MV-4-11 (cell line): ENCODE measurements around the gene NUTM2D.
A peak's percentile ranks its signal among the peaks of the same experiment; 100 is the strongest.
"Not testable (repeated sequence)": the region's sequence is repeated elsewhere in the genome, so short reads cannot be mapped to it uniquely, and the experiment has no call there.

Source experiments
- DNase-seq: peaks from one replicate; lab custom pipeline; 2025; lab: John Stamatoyannopoulos, UW

The NUTM2D gene

GRCh38 chr10:87357444-87357843 lies at the start of gene NUTM2D:
TSS of gene NUTM2D (plus strand) at chr10:87357744. CDS start at chr10:87358266, 522 bp downstream.
- not testable (repeated sequence) for DNase-seq

DNA sequence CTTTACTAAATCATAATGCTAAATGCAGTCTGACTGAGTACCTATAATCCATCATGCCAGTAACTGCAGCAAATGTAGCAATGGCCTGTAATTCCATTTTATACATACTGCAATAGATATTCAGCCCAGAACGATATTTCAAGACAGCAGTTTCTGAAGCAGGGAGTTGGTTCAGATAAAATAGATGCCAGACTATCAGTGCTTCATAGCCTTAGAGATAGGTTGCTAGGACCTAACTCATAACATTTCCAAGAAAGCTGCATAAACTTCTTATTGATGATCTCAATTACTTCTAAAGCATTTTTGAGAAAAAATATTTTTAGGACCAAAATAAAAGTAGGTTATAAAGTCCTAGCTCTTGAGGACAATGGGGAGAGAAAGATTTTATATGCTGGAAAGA lies 48.8 kb upstream of the NUTM2D start:
- not testable (repeated sequence) for DNase-seq

DNA sequence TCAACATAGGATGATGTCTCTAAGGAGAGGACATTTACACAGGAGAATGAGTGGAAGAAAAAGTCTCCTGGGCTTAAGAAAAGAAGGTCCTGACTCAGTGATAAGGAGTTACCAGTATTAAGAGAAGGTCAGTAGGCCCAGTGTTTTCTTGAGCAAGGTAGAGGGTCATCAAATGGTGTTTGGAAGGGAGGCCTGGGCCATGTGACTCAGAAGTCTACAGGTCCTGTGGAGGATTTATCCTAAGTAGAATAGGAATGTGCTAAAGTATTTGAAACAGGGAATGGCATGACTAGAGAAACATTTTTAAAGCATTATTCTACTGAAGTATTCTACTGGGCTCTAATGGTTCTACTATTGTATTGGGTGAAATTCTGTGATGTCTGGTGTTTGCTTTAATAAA lies 47.9 kb upstream of the NUTM2D start:
- not testable (repeated sequence) for DNase-seq

DNA sequence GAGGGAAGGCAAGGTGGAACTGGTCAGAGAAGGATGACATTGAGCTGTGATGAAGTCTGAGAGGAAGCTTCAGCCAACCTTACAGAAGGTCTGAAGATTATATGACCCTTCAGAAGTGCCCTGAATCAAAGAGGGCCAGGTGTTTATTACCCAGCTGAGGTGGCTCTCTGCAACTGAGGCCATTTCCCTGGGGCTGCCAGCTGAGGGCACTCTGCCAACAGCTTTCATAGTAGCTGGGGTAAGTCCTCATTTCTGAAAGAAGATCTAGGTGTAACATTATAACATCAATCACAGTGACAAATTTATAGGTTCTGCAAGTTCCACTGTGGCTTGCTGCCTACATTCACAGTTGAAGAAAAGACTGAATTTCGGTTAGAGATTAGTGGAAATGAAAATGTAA lies 46.0 kb upstream of the NUTM2D start:
- not testable (repeated sequence) for DNase-seq

DNA sequence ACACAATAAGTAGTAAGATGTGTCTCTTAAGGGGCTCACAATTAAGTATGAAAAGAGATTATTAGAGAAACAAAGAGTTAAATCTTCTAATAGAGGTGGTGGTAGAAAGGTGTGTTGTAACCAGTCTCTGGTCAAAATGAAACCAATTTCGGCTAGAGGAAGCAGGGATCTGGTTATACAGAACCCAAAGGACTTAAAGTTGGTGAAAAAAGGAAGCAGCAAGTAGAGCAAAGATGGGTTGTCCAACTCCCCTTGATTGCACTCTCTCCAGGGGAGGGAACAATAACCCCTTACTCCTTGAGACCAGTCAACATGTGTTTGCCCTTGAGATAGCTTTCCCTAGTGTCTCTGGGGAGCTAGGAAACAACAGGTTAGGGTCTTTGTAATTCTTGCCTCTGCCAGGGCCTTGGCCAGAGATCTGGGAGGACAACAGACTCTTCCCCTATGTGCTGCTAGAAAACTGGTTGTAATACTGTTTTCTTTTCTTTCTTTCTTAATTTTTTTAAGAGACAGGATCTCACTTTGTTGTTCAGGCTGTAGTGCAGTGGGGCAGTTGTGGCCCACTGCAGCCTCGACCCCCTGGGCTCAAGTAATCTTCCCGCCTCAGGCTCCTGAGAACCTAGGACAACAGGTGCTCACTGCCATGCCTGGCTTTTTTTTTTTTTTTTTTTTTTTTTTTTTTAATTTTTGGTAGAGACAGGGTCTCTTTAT lies 43.7 kb upstream of the NUTM2D start:
- DNase-seq, result peak; percentile 46

DNA sequence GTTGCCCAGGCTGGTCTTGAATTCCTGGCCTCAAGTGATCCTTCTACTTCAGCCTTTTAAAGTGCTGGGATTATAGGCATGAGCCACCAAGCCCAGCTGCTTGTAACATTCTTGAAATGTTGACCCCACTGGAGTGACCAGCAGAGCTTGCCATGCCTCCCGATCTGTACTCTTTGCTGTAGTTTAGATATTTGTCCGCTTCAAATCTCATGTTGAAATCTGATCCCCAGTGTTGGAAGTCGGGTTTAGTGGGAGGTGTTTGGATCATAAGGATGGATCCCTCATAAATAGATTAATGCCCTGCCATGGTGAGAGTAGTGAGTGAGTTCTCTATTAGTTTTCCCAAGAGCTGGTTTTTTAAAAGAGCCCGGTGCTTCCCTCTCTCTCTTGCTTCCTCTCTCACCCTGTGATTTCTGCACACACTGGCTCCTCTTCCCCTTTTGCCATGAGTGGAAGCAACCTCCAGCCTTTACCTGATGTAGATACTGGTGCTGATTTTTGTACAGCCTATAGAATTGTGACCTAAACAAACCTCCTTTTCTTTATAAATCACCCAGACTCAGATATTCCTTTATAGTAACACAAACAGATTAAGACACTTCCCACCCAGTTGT lies 43.1 kb upstream of the NUTM2D start:
- DNase-seq, result not testable (repeated sequence)

GRCh38 chr10:87321505-87321904 lies 36.0 kb upstream of the NUTM2D start:
- not testable (repeated sequence) for DNase-seq

DNA sequence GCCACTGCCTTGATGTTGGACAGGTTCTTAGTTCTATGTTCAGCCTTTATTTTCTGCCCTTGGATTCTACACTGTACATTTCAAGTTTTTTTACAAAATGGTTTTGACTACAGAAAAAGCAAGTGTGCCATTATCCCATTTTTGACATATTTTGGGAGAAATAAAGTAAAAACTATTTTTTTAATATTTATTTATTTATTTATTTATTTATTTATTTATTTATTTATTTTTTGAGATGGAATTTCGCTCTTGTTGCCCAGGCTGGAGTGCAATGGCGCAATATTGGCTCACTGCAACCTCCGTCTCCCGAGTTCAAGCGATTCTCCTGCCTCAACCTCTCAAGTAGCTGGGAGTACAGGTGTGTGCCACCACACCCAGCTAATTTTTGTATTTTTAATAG lies 33.0 kb upstream of the NUTM2D start:
- not testable (repeated sequence) for DNase-seq

DNA sequence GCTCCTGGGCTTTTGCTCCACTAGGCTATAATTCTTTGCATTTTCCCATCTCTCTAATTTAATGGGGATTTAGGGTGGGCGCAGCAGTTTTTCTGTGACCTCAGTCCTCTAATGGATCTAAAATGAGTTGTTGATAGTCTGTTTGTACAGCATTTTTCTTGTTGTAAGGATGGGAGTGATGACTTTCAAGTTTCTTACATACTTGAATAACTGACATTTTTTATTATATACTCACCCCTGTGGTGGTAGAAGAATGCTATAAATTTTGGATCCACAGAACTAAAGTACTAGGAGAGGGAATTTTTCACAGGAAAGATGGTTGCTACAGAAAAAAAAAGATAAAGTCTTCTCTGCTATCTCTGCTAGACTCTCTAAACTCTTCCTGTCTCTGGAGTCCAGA lies 29.6 kb upstream of the NUTM2D start:
- not testable (repeated sequence) for DNase-seq

DNA sequence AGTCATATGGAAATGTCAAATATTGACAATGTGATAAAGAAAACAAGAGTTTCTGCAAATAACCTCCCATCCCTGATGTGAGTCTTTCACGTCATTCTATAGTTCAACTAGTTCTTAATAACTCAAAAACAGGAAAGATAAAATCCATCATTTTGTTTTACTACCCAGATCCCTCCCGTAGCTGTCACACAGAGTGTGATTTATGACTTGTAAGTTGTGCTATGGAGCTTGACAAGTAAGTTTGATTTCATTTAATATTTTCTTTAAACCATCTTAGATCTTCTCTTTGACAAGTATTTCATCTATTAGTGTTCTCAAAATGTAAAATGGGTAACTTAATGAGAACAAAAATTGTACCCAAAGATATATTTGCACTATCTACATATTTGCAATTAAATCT lies 28.4 kb upstream of the NUTM2D start:
- not testable (repeated sequence) for DNase-seq

DNA sequence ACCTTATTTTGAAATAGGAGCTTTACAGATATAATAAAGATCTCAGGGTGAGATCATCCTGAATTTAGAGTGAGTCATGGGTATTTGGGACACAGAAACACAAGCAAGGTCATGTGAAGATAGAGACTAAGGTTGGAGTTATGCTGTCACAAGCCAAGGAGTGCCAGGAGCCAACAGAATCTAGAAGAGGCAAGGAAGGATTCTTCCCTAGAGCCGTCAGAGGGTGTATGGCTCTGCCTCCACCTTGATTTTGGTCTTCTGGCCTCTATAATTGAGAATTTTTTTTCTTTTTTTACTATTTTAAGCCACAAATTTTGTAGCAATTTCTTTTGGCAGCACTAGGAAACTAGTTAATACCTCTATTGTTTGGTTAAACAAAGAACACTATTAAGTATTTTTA lies 24.9 kb upstream of the NUTM2D start:
- DNase-seq, result not testable (repeated sequence)

- not testable (repeated sequence) for DNase-seq
Measured at GRCh38 chr10:87340411-87340810, 17.1 kb upstream of the NUTM2D start.

- DNase-seq, result not testable (repeated sequence)
Measured at GRCh38 chr10:87341546-87342142, 15.9 kb upstream of the NUTM2D start.

DNA sequence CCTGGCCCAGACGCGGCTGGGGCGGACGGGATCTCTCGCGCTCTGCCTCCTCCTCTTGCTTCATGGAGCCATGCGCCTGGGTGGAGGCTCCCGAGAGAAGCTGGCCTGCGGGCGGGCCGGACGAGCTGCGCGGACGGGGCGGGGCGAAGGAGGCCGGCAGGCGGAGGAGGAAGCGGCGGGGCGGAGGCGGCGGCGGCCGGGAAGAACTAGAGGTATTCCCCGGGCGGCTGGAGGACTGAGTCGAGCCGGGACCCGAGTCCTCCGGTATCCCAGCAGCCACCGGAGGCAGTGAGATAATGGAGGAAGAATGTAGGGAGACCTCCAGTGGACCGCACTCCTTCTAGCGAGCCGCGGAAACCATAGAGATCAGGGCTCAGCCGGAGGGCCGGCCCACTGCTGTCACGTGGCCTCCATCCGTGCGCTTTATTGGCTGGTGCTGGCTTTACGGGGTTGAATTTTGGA lies 15.3 kb upstream of the NUTM2D start:
- peak; percentile 80 for DNase-seq

DNA sequence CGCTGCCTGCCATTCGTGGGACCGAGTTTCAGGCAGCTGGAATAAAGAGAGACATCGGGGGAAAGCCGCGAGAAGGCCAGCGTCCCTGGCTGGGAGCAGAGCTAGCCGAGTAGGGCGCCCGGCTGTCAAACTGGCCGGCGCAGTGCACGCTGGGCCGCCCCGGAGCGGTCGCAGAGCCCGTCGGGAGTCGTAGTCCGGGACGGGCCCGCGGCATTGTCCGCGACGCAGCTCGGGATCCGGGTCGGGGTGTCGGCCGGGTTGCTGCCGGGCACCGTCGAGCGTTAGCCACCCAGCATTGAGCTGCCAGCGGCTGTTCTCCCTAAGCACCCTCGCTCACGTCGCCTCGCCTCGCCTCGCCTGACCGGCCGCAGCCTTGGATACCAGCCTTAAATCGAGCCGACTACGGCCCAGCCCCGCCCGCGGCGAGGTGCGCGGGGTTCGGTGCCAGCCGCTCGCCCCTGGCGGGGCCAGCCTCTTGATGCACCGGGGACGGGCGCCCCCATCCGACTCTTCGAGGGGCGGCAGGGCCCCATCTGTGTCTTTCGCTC lies 14.8 kb upstream of the NUTM2D start:
- peak; percentile 73 for DNase-seq

GRCh38 chr10:87345743-87346142 lies 11.8 kb upstream of the NUTM2D start:
- not testable (repeated sequence) for DNase-seq

- DNase-seq, result not testable (repeated sequence)
Measured at GRCh38 chr10:87350161-87350560, 7.4 kb upstream of the NUTM2D start.

GRCh38 chr10:87352825-87353224 lies 4.7 kb upstream of the NUTM2D start:
- DNase-seq, result not testable (repeated sequence)

DNA sequence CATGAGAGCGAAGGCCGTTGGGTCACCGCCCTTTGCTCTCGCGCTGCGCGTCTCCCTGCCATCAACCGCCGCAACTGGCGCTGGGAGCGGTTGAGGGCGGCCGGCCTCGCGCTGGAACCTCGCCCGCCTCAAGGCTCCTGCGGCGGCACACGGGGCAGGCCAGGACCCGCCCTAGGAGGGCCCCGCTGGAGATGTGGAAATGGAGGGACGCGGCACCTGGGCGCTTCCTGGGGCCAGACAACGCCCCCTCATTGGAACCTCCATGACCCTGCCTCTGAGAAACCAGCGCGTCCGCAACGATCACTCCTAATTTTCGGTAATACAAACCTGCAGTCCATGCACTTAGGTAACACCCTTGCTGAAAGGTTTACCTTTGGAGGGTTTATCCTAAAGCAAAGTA lies 2.4 kb upstream of the NUTM2D start:
- DNase-seq, result not testable (repeated sequence)

DNA sequence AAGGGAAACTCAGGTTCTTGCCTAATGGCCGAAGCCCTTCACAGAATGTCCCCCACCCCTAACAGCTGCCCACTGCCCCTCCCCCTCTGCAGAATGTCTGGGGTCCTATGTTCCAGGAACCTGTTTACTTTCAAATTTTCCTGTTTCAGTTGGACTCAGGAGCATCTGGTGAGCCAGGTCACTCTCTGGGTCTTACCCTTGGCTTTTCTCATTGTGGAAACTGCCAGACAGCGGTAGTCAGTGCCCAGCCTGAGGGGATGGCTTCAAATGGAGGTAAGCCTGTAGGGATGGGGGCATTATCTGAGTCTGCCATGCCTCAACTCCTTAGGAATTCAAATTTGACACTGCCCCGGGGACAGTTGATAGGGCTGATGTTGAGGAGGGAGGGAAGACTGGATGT lies 615 bp downstream of the NUTM2D start:
- not testable (repeated sequence) for DNase-seq

DNA sequence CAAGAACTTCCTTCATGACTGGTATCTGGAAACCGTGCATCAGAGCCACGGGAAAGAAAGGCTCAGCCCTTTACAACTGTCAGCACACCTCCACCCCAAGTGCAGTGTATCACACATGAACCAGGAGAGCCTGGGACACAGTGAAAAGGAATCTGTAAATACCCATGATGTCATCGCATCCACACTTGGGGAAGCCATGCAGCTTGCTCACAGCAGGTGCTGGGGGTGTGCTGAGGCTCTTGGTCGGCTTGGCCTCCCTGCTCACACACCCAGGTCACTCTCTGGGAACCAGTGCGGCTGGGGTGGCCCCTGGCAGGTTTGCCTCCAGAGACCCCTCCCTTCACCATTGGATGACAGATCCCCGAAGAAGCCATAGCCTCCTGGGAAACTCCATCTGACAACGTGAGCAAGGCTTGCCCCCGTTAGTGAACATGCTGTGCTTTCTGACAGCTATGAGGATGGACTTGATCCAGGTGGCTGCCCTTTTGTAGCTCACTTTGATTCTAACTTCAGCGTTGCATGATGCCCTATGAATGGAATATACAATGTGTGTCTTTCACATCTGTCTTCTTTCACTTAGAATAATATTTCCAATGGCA lies 12.1 kb downstream of the NUTM2D start:
- DNase-seq, result not testable (repeated sequence)

GRCh38 chr10:87374091-87374490 lies 16.5 kb downstream of the NUTM2D start:
- DNase-seq, result not testable (repeated sequence)
